Measurements from ENCODE around the gene COL15A1.

DNA sequence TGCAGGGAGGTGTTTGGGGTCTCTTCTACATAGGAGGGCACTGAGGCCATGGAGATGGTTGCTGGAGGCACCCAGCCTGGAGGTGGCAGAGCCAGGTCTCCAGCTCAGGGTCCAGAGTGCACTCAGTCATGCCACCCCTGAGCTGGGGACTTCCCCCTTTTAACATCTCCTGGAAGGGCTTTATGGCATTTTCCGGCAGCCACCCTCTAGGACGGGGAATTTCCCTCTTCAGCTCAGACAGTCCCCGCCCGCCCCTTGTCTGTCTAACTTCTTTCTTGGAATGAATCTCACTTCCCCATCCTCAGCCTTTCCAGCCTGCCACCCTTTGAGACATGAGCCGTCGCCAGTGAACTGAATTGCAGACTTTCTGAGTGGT is 49.9 kb downstream of the COL15A1 start:
- TF ChIP-seq POLR2A (IDR thresholded peaks at IDR 0.05; ENCODE audit: low read length) (no peak), GATA1 (IDR thresholded peaks at IDR 0.05; ENCODE audit: low read depth, low read length) (no peak)
